ENCODE data around the gene PLEKHA1. TPM values are rescaled to one million over a fixed set of nuclear protein-coding genes. Genes with fewer than 3 reads are reported as not detected.

Gene PLEKHA1
- total and polyA plus RNA-seq, 2 of the 4 experiments (the other 2 are of a cell fraction): 7.2 to 9.5 TPM

DNA sequence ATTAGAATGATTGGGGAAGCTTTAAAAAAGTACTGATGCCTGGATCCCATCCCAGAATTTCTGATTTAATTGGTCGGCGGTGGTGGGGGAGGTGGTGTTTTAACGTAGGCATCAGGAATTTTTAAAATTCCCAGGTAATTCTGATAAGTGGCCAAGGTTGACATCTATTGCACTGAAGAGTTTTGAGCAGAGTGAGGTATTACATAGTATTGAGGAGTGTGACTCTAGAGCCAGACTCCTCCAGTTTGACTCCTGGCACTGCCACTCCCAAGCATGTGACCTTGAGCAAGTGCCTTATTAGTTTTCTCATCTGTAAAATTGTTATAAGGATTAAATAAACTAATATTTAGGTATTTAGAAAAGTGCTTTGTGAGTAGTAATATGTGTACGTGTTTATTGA is 6.2 kb downstream of the PLEKHA1 start:
- TF ChIP-seq RFX5 (IDR thresholded peaks at IDR 0.05; ENCODE audit: low read depth, low read length) (no peak), FOS (IDR thresholded peaks at IDR 0.05; ENCODE audit: low read depth, low read length) (no peak), SMC3 (IDR thresholded peaks at IDR 0.05; ENCODE audit: low read depth, low read length) (no peak), RCOR1 (IDR thresholded peaks at IDR 0.05; ENCODE audit: insufficient replicate concordance, low read length) (no peak), BHLHE40 (IDR thresholded peaks at IDR 0.05; ENCODE audit: low read depth, low read length) (no peak), RAD21 (IDR thresholded peaks at IDR 0.05; ENCODE audit: low read length) (no peak), NFE2L2 (IDR thresholded peaks at IDR 0.05; ENCODE audit: low read depth, low read length) (no peak), MXI1 (IDR thresholded peaks at IDR 0.05; ENCODE audit: borderline replicate concordance, low read depth, low read length) (no peak), POLR2A (IDR thresholded peaks at IDR 0.05; ENCODE audit: low read depth, low read length) (no peak), ELK1 (IDR thresholded peaks at IDR 0.05; ENCODE audit: borderline replicate concordance, low read depth, low read length) (no peak), CHD1 (IDR thresholded peaks at IDR 0.05; ENCODE audit: low read depth, low read length) (no peak), MAZ (IDR thresholded peaks at IDR 0.05; ENCODE audit: borderline replicate concordance, low read depth, low read length) (no peak), CEBPB (IDR thresholded peaks at IDR 0.05; ENCODE audit: low read depth, low read length) (no peak)
- TF ChIP-seq, protein P1, sequence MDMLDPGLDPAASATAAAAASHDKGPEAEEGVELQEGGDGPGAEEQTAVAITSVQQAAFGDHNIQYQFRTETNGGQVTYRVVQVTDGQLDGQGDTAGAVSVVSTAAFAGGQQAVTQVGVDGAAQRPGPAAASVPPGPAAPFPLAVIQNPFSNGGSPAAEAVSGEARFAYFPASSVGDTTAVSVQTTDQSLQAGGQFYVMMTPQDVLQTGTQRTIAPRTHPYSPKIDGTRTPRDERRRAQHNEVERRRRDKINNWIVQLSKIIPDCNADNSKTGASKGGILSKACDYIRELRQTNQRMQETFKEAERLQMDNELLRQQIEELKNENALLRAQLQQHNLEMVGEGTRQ (IDR thresholded peaks at IDR 0.05; ENCODE audit: low read depth, low read length): no peak
- TF ChIP-seq, protein P2, sequence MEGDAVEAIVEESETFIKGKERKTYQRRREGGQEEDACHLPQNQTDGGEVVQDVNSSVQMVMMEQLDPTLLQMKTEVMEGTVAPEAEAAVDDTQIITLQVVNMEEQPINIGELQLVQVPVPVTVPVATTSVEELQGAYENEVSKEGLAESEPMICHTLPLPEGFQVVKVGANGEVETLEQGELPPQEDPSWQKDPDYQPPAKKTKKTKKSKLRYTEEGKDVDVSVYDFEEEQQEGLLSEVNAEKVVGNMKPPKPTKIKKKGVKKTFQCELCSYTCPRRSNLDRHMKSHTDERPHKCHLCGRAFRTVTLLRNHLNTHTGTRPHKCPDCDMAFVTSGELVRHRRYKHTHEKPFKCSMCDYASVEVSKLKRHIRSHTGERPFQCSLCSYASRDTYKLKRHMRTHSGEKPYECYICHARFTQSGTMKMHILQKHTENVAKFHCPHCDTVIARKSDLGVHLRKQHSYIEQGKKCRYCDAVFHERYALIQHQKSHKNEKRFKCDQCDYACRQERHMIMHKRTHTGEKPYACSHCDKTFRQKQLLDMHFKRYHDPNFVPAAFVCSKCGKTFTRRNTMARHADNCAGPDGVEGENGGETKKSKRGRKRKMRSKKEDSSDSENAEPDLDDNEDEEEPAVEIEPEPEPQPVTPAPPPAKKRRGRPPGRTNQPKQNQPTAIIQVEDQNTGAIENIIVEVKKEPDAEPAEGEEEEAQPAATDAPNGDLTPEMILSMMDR (conservative IDR thresholded peaks at IDR 0.05; ENCODE audit: low read depth, low read length): no peak
- H3K4me3 ChIP-seq (ENCODE audit: insufficient read depth, low read depth, low read length): no peak overlapping the region
- no peak overlapping the region for H4K91ac ChIP-seq (ENCODE audit: insufficient read depth, low read depth, low read length)
- no peaks in the 10 kb centered on the region for H3K36me3 ChIP-seq (ENCODE audit: control insufficient read depth, insufficient read depth, low read length)
- CTCF ChIA-PET: no interaction called here
- no peaks in the 10 kb centered on the region for H3K9me1 ChIP-seq (ENCODE audit: insufficient read depth, low read length)
- H3K9me3 ChIP-seq (ENCODE audit: control insufficient read depth, insufficient read depth, low read length): no peaks in the 10 kb centered on the region
- no TSS peak for BruUV-seq (replicated peaks)
- H3K9ac ChIP-seq (ENCODE audit: low read depth, low read length): no peak overlapping the region
- no peak overlapping the region for H4K5ac ChIP-seq (ENCODE audit: low read depth, low read length)
- H2BK15ac ChIP-seq (ENCODE audit: low read depth, low read length): no peak overlapping the region
- WGBS, 2 experiments (ENCODE audit: extremely low coverage in 2 of 2, insufficient read length in 1 of 2): 100% methylated on average over 1 to 2 of the region's 4 CpGs
- no peak overlapping the region for H4K8ac ChIP-seq (ENCODE audit: low read depth in 2 of 2, low read length in 2 of 2)
- dilution Hi-C loops (cut with HindIII; ENCODE audit: low sequenced_read_pairs, unreplicated experiment) (no loop called here), intact Hi-C loops (cut with micrococcal nuclease) (no loop called here), in situ Hi-C loops (cut with MboI; ENCODE audit: low sequenced_read_pairs) (no loop called here)
- ATAC-seq (ENCODE audit: low read depth): no peak
- H3K79me1 ChIP-seq (ENCODE audit: low read depth in 1 of 2, low read length in 2 of 2): peaks cover 5 to 18% of the 10 kb centered on the region in 2 experiments; a peak in 3 of 4 replicates
- H4K20me1 ChIP-seq (ENCODE audit: insufficient read depth, low read length): no peaks in the 10 kb centered on the region
- H2AK5ac ChIP-seq (ENCODE audit: low read depth, low read length): no peak overlapping the region
- no peak overlapping the region for H2BK5ac ChIP-seq (ENCODE audit: low read depth, low read length, poor library complexity, severe bottlenecking)
- H3K27ac ChIP-seq (ENCODE audit: insufficient read depth, low read length): no peak overlapping the region
- no peak overlapping the region for H2BK20ac ChIP-seq (ENCODE audit: low read depth, low read length)
- no peak overlapping the region for H3K56ac ChIP-seq (ENCODE audit: extremely low read depth, insufficient read depth, low read length)
- no peak overlapping the region for H3K23ac ChIP-seq (ENCODE audit: low read depth, low read length)
- no peak overlapping the region for H3K4ac ChIP-seq (ENCODE audit: low read depth, low read length)
- no peak overlapping the region for H3K18ac ChIP-seq (ENCODE audit: low read depth, low read length)
- H3K4me1 ChIP-seq (ENCODE audit: control insufficient read depth, insufficient read depth, low read length): no peaks in the 10 kb centered on the region
- no peak for DNase-seq
- H2BK120ac ChIP-seq (ENCODE audit: low read depth, low read length): no peak overlapping the region
- no peak overlapping the region for H2AK9ac ChIP-seq (replicated peaks; ENCODE audit: low read depth, low read length, poor library complexity)
- POLR2A ChIA-PET (ENCODE audit: unreplicated experiment): no interaction called here
- no peak overlapping the region for H2AFZ ChIP-seq (replicated peaks; ENCODE audit: low read length, poor library complexity)
- no peak overlapping the region for H3K14ac ChIP-seq (replicated peaks; ENCODE audit: low read depth, low read length)
- no peaks in the 10 kb centered on the region for H3K27me3 ChIP-seq (ENCODE audit: control insufficient read depth, insufficient read depth, low read length)
- no peak overlapping the region for H3K4me2 ChIP-seq (ENCODE audit: low read depth, low read length)
